Measurements from ENCODE around the gene PPP1R1C.

DNA sequence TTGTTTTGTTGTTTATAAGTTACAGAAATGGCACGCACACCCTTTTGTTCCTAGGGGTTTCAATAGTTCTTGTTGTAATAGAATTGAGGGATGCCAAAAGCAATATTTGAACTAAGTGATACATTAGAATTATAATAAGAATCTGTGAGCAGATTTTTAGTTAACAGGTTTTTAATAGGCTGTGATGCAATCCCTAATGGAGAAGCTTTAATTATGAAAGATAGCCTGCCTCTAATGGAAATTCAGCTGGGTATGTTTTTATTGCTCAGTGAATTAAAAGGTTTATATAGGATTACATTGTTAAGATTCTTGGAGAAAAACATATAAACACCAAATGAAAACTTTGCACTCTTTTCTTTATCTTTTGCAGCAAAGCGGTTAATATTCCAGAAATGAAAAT is 131.1 kb downstream of the PPP1R1C start:
- TF ChIP-seq POLR2AphosphoS5 (IDR thresholded peaks at IDR 0.05; ENCODE audit: low read depth, low read length) (no peak), TAF1 (IDR thresholded peaks at IDR 0.05; ENCODE audit: borderline replicate concordance, insufficient read depth, low read length) (no peak), FOXP2 (optimal IDR thresholded peaks at IDR 0.05; ENCODE audit: borderline replicate concordance, extremely low read depth, extremely low read length, insufficient read depth) (no peak), SIN3A (IDR thresholded peaks at IDR 0.05; ENCODE audit: borderline replicate concordance, insufficient read depth, low read length) (no peak)
- TF ChIP-seq, protein P1, sequence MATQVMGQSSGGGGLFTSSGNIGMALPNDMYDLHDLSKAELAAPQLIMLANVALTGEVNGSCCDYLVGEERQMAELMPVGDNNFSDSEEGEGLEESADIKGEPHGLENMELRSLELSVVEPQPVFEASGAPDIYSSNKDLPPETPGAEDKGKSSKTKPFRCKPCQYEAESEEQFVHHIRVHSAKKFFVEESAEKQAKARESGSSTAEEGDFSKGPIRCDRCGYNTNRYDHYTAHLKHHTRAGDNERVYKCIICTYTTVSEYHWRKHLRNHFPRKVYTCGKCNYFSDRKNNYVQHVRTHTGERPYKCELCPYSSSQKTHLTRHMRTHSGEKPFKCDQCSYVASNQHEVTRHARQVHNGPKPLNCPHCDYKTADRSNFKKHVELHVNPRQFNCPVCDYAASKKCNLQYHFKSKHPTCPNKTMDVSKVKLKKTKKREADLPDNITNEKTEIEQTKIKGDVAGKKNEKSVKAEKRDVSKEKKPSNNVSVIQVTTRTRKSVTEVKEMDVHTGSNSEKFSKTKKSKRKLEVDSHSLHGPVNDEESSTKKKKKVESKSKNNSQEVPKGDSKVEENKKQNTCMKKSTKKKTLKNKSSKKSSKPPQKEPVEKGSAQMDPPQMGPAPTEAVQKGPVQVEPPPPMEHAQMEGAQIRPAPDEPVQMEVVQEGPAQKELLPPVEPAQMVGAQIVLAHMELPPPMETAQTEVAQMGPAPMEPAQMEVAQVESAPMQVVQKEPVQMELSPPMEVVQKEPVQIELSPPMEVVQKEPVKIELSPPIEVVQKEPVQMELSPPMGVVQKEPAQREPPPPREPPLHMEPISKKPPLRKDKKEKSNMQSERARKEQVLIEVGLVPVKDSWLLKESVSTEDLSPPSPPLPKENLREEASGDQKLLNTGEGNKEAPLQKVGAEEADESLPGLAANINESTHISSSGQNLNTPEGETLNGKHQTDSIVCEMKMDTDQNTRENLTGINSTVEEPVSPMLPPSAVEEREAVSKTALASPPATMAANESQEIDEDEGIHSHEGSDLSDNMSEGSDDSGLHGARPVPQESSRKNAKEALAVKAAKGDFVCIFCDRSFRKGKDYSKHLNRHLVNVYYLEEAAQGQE (IDR thresholded peaks at IDR 0.05; ENCODE audit: insufficient read depth in 1 of 2, low read depth in 2 of 2, low read length in 2 of 2): no peak

Measured in PFSK-1 (cell line).